Small intestine (tissue), 7 donors: ENCODE results near the gene UNKL. TPM values are rescaled to one million over a fixed set of nuclear protein-coding genes. Genes with fewer than 3 reads are reported as not detected.
A peak's percentile ranks its signal among the peaks of the same experiment; 100 is the strongest.

Experiments used
- DNase-seq, 2 donors: peaks; one replicate each; pipeline versions ENCODE4 v3.0.0 to v3.0.0-alpha.2; 2013
- FAIRE-seq: peaks from 2 replicates; lab custom pipeline; 2012; peaks lifted over from hg19 to GRCh38; lab: Jason Lieb, UNC
- H3K27ac ChIP-seq, 3 donors: one replicate each; pipeline ENCODE4 v1.5.1; 2013; ENCODE audit warnings: low read length in 2 of 3, mild to moderate bottlenecking in 2 of 3, control low read depth in 1 of 3, inconsistent platforms in 1 of 3, low read depth in 1 of 3, moderate library complexity in 1 of 3
- H3K27me3 ChIP-seq, 3 donors: one replicate each; pipeline ENCODE4 v1.6.1; 2013; ENCODE audit warnings: low read length in 3 of 3, inconsistent platforms in 1 of 3; ENCODE audit not compliant: control insufficient read depth in 3 of 3, insufficient read depth in 3 of 3
- H3K36me3 ChIP-seq, 3 donors: one replicate each; pipeline ENCODE4 v1.6.1; 2013; ENCODE audit warnings: low read length in 3 of 3, inconsistent platforms in 1 of 3, low read depth in 1 of 3, mild to moderate bottlenecking in 1 of 3, moderate library complexity in 1 of 3; ENCODE audit not compliant: control insufficient read depth in 3 of 3, insufficient read depth in 2 of 3
- H3K4me1 ChIP-seq, 3 donors: one replicate each; pipeline ENCODE4 v1.6.1; 2013; ENCODE audit warnings: low read length in 2 of 3, inconsistent platforms in 1 of 3, low read depth in 1 of 3, mild to moderate bottlenecking in 1 of 3, moderate library complexity in 1 of 3; ENCODE audit not compliant: control insufficient read depth in 3 of 3, insufficient read depth in 2 of 3
- H3K4me3 ChIP-seq, 3 donors: one replicate each; pipeline ENCODE4 v1.5.1; 2013; ENCODE audit warnings: low read length in 3 of 3, control low read depth in 1 of 3, inconsistent platforms in 1 of 3, low read depth in 1 of 3, mild to moderate bottlenecking in 1 of 3, moderate library complexity in 1 of 3
- H3K9me3 ChIP-seq, 2 donors: one replicate each; pipeline ENCODE4 v1.6.1; 2013; ENCODE audit warnings: low read depth in 1 of 2, low read length in 1 of 2; ENCODE audit not compliant: control insufficient read depth in 2 of 2, insufficient read depth in 1 of 2
- WGBS, 3 donors: extraction: QIAGEN DNeasy Blood & Tissue Kit; methylation state at CpG; one replicate each; pipeline ENCODE4 v1.1.7; 2013; 5-methylcytosine and 5-hydroxymethylcytosine counted together
- polyA plus RNA-seq, 4 donors: library from polyadenylated mRNA; stranded (reverse) in 3 of 4; unstranded in 1 of 4; fragments of 200-250 nt in 3 of 4; fragments of 120-200 nt in 1 of 4; gene quantifications; one replicate each; pipeline versions ENCODE4 v1.2.1 to v1.2.3, GENCODE V29; 2013
- donor health status: healthy with polysubstance abuse.
- donor health status: control.
- donor health status: control.
- donor health status: Bipolar disorder and iron deficiency.
- donor health status: healthy.

UNKL gene
- polyA plus RNA-seq, 4 donors = 1.9 to 21.1 (median 4.6) TPM

GRCh38 chr16:1342526-1343427, 71.7 kb downstream of the UNKL start:
- no peak for FAIRE-seq
- peak; percentile 99 for DNase-seq
- peak overlapping the region in 2 of 3 donors; percentile 38 to 52 for H3K4me3 ChIP-seq
- no peaks in the 10 kb centered on the region for H3K9me3 ChIP-seq
- H3K4me1 ChIP-seq = peaks cover 0 to 14% (median 2%) of the 10 kb centered on the region in 3 donors
- peaks cover 0 to 13% (median 0%) of the 10 kb centered on the region in 3 donors for H3K36me3 ChIP-seq
- H3K27ac ChIP-seq = peak overlapping the region in 1 of 3 donors; percentile 42
- 2 to 5% (median 2%) methylated on average over 45 to 49 of the region's 49 CpGs for WGBS, 3 donors
- no peaks in the 10 kb centered on the region for H3K27me3 ChIP-seq

GRCh38 chr16:1341495-1342420, 72.7 kb downstream of the UNKL start:
- peaks cover 0 to 14% (median 2%) of the 10 kb centered on the region in 3 donors for H3K4me1 ChIP-seq
- no peak for FAIRE-seq
- no peak overlapping the region for H3K4me3 ChIP-seq
- 70 to 86% (median 77%) methylated on average over 38 to 39 of the region's 39 CpGs for WGBS, 3 donors
- H3K27me3 ChIP-seq = peaks cover 0 to 7% (median 0%) of the 10 kb centered on the region in 3 donors
- no peaks in the 10 kb centered on the region for H3K9me3 ChIP-seq
- peak overlapping the region in 1 of 3 donors; percentile 42 for H3K27ac ChIP-seq
- DNase-seq = no peak
- H3K36me3 ChIP-seq = peaks cover 0 to 4% (median 0%) of the 10 kb centered on the region in 3 donors

- Histone ChIP-seq H3K4me1 (peaks cover 0 to 14% (median 2%) of the 10 kb centered on the region in 3 donors), H3K9me3 (no peaks in the 10 kb centered on the region), H3K36me3 (no peaks in the 10 kb centered on the region), H3K4me3 (no peak overlapping the region), H3K27ac (no peak overlapping the region), H3K27me3 (peaks cover 0 to 15% (median 0%) of the 10 kb centered on the region in 3 donors)
- 78 to 87% (median 84%) methylated on average over 35 to 36 of the region's 36 CpGs for WGBS, 3 donors
- DNase-seq (no peak), FAIRE-seq (no peak)
Observed at GRCh38 chr16:1340730-1341494, 73.6 kb downstream of the UNKL start.

GRCh38 chr16:1338855-1339675, 75.4 kb downstream of the UNKL start:
- peaks cover 0 to 16% (median 0%) of the 10 kb centered on the region in 3 donors for H3K4me1 ChIP-seq
- H3K4me3 ChIP-seq = no peak overlapping the region
- FAIRE-seq (no peak), DNase-seq (no peak)
- no peak overlapping the region for H3K27ac ChIP-seq
- WGBS, 3 donors = 59 to 68% (median 64%) methylated on average over 22 to 31 of the region's 31 CpGs
- H3K36me3 ChIP-seq = no peaks in the 10 kb centered on the region
- H3K27me3 ChIP-seq = peaks cover 2 to 34% (median 4%) of the 10 kb centered on the region in 3 donors
- H3K9me3 ChIP-seq = no peaks in the 10 kb centered on the region

- no peaks in the 10 kb centered on the region for H3K9me3 ChIP-seq
- whole genome bisulfite sequencing, 3 donors = 20 to 52% (median 36%) methylated on average over 25 to 30 of the region's 30 CpGs
- FAIRE-seq = no peak
Observed at GRCh38 chr16:1338119-1338730, 76.3 kb downstream of the UNKL start.

GRCh38 chr16:1337486-1337885, 77.0 kb downstream of the UNKL start:
- FAIRE-seq (no peak), DNase-seq (no peak)
- Histone ChIP-seq H3K9me3 (no peaks in the 10 kb centered on the region), H3K27me3 (peaks cover 4 to 46% (median 8%) of the 10 kb centered on the region in 3 donors), H3K36me3 (no peaks in the 10 kb centered on the region), H3K4me3 (no peak overlapping the region), H3K27ac (no peak overlapping the region), H3K4me1 (peaks cover 0 to 18% (median 0%) of the 10 kb centered on the region in 3 donors)
- WGBS, 3 donors = 48 to 61% (median 58%) methylated on average over 9 of the region's 9 CpGs

More at GRCh38 chr16:1338119-1338730, 76.3 kb downstream of the UNKL start:
- H3K4me3 ChIP-seq = no peak overlapping the region
- H3K4me1 ChIP-seq = peaks cover 0 to 14% (median 0%) of the 10 kb centered on the region in 3 donors
- no peak overlapping the region for H3K27ac ChIP-seq
- no peaks in the 10 kb centered on the region for H3K36me3 ChIP-seq
- peak; percentile 37 to 53 for DNase-seq
- H3K27me3 ChIP-seq = peaks cover 3 to 38% (median 4%) of the 10 kb centered on the region in 3 donors

GRCh38 chr16:1336619-1337018, 77.9 kb downstream of the UNKL start:
- WGBS, 3 donors = 56 to 70% (median 60%) methylated on average over 15 of the region's 15 CpGs
- Histone ChIP-seq H3K9me3 (no peaks in the 10 kb centered on the region), H3K4me3 (no peak overlapping the region), H3K4me1 (peaks cover 0 to 21% (median 3%) of the 10 kb centered on the region in 3 donors), H3K27me3 (peaks cover 4 to 54% (median 8%) of the 10 kb centered on the region in 3 donors), H3K36me3 (no peaks in the 10 kb centered on the region), H3K27ac (no peak overlapping the region)
- DNase-seq = no peak
- no peak for FAIRE-seq
